Fibroblast of villous mesenchyme (primary cell): ENCODE measurements around the gene ATP6V1G2. TPM values are rescaled to one million over a fixed set of nuclear protein-coding genes. Genes with fewer than 3 reads are reported as not detected.

Experiments
- DNase-seq: peaks from one replicate; pipeline ENCODE4 v3.0.0-alpha.2; 2010; ENCODE audit warnings: low read depth
- H3K4me3 ChIP-seq: 2 replicates; pipeline ENCODE4 v1.5.1; 2011; ENCODE audit warnings: low read depth, mild to moderate bottlenecking, low read length
- CTCF ChIP-seq: IDR thresholded peaks from 2 replicates; pipeline ENCODE4 v1.5.1; 2012; ENCODE audit warnings: low read depth, mild to moderate bottlenecking, low read length; ENCODE audit not compliant: insufficient read depth
- total RNA-seq: library from RNA; depleted of rRNA; stranded (reverse); fragments of >200 nt; gene quantifications from 2 replicates; pipeline ENCODE4 v1.2.3, GENCODE V29; 2012

Gene ATP6V1G2
- total RNA-seq, 1 donor = 3.0 TPM

DNA sequence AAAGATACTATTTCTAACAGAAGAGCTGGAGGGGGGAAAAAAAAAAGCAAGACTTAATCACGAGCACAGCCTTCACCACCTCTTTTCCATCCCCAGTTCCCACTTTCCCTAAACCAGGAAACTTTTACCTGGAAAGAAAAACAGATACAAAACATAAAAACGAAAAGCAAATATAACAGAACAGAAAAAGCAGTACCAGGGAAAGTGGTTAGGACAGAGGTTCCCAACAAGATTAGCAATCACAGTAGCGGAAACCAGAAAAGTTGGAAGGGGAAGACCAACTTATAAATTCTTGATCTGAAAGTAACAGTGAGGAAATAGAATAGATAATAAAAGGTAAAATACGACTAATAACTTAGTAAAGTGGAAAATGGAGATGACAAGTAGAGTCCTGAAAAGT is 5.8 kb downstream of the ATP6V1G2 start:
- no peak for DNase-seq
- peak overlapping the region; percentile 73 for H3K4me3 ChIP-seq
- TF ChIP-seq CTCF = no peak

DNA sequence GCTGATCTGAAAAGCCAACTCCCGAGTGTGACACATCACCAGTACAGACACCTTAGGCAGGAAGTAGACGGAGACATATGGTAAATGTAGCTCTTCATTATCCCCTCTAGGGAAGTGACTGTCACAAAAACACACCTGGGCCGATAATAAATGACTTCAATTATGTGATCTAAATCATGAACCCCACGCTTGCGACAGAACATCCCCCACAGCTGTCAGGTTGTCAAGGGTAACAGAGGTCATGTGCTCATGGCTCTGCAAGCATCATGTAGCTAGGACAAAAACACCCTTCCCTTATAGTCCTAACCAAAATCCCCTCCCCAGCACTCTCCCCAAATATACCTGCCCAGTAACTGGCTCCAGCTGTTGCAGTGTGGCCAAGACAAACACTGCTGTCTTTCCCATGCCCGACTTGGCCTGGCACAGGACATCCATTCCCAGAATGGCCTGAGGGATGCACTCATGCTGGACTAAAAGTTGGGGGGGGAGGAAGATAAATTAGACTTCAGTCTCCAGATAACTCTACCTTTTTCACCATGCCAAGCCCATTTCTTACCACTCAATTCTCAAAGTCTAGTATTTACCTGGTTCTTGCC is 7.5 kb downstream of the ATP6V1G2 start:
- DNase-seq = no peak
- no peak for TF ChIP-seq CTCF
- peak overlapping the region; percentile 73 for H3K4me3 ChIP-seq

DNA sequence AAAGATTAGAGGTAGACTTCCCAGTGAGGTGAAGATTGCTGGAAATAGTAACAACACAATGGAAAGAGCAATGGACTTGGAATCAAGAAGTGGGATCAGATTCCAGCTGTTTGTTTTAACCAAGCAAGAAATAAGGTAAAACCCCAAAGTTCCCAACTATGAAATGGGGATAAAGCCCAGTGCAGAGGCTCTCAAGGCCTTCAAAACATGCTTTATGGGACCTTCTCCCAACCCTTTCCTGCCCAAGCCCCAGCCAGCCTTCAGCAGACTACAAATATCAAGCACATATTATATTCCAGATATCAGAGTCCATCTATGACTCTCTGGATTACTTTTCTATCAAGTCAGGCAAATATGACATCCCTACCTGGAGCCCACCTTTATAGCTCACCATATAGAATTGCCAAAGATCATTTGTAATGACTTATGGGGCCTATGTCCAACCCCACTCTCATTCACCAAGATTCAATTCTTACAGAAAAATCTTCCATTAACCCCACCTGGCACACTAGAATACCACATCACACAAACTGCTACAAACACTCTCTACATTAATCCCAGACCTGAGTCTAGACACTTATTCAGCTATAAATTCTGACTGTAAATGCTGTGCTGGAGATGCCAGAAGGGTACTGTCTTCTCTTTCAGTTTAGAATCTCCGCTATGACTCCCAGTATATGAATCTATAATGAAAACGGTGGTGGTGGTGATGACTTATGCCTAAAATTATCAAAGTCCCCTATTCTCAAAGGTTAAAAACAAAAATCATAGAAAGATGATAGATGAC is 10.7 kb downstream of the ATP6V1G2 start:
- no peak for TF ChIP-seq CTCF
- no peak overlapping the region for H3K4me3 ChIP-seq
- DNase-seq = no peak

GRCh38 chr6:31534521-31535040 is 11.8 kb downstream of the ATP6V1G2 start:
- DNase-seq = no peak
- H3K4me3 ChIP-seq = no peak overlapping the region
- no peak for TF ChIP-seq CTCF

- no peak overlapping the region for H3K4me3 ChIP-seq
- no peak for TF ChIP-seq CTCF
- DNase-seq = no peak
These were observed 12.4 kb downstream of the ATP6V1G2 start for GRCh38 chr6:31534011-31534410.

DNA sequence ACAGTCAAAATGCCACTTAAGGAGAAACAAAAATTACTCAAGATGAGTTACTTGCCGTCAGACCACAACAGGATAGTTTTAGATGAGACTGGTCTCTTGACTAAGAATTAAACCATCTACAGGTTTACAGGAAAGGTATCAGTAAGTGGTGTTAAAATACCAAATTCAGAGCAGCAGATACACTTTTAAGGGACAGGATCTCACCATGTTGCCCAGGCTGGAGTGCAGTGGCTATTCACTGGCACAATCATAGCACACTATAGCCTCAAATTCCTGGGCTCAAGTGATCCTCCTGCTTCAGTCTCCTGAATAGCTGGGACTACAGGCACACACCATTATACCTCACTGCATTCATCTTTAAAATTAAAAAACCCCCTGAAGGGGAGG is 13.0 kb downstream of the ATP6V1G2 start:
- no peak overlapping the region for H3K4me3 ChIP-seq
- TF ChIP-seq CTCF = no peak
- DNase-seq = no peak
